DMS79 (cell line): ENCODE data around the gene CD93.

Experiments
- DNase-seq: peaks from one replicate; lab custom pipeline; 2025; lab: John Stamatoyannopoulos, UW

Gene CD93, protein sequence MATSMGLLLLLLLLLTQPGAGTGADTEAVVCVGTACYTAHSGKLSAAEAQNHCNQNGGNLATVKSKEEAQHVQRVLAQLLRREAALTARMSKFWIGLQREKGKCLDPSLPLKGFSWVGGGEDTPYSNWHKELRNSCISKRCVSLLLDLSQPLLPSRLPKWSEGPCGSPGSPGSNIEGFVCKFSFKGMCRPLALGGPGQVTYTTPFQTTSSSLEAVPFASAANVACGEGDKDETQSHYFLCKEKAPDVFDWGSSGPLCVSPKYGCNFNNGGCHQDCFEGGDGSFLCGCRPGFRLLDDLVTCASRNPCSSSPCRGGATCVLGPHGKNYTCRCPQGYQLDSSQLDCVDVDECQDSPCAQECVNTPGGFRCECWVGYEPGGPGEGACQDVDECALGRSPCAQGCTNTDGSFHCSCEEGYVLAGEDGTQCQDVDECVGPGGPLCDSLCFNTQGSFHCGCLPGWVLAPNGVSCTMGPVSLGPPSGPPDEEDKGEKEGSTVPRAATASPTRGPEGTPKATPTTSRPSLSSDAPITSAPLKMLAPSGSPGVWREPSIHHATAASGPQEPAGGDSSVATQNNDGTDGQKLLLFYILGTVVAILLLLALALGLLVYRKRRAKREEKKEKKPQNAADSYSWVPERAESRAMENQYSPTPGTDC

GRCh38 chr20:23086056-23086566 lies at the start of gene CD93:
TSS of gene CD93 (minus strand) at chr20:23086324. CDS start at chr20:23086192, 132 bp downstream.
- DNase-seq = no peak

DNA sequence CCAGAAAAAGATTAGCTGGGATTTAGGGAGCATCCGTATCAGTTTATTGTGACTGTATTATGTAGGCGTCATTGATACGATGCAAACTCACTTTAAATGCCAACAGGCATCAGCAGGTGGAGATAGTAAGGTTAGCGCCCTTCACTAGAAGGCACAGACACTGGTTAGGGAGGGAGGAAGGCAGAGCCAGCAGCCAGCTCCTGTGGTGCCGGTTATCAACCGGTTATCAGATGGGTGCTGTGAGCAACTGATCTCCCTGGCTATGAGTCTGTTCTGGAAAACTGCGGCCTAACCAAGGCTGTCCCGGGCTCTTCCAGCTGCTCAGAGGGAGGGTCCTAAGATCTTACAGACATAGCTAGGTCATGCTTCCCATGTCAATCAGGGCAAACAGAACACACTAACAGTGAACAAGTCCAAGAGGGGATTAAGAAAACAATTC lies 47.5 kb upstream of the CD93 start:
- no peak for DNase-seq

DNA sequence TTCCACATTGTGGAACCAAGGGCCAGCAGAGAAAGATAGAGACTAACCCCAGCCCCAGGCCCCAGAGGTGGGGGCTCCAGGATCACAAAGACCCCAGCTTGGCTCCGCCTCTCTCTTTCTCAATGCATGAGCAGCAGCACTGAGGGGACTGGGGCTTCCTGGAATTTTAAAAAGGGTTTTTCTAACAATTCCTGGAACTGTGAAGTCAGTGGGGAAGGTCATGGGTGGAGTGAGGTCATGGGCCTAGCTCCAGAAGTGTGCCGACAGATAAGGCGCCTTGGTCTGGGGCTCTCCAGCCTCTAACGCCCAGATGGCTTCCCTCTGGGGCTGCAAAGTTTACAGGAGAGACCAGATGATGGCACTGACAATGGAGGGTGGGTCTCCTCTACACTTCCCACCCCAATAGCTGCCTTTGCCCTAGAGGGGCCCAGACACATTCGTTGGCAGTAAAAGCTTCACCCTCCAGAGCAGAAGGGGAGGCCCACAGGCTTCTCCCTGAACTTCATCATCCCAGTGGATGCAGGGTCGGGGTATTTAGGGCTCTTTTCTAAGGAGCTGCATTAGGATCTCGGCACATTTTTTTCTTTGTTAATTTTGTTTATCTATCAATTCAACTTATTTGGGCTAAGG lies 46.9 kb upstream of the CD93 start:
- DNase-seq = no peak

DNA sequence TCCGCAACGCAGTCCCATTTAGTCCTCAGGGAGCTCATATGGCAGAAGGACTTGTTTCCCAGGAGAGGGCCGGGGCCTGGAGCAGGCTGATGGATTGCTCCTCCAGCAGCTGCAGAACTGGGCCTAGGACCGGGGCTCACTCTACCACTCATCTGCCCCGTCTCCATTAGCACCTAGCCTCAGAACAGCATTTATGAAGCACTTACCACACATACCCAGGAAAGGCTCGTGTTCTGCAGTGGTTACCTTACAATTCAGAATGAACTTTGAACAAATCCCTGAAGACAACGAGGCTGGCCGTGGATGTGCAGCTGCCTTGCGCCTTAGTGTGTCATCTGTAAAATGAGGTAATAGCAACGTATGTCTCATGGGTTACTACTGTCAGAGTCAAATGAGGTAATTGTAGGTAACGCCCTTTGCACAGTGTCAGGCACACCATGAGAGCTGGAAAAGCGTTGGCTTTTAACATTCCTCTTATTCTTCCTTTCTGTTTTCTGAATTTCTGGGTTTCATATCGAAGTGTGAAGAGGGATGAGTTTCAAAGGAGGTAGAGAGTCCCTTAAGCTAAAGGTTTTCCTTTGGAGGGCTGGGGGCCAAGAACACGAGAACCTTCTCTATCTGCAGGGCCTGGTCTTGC lies 46.3 kb upstream of the CD93 start:
- no peak for DNase-seq

DNA sequence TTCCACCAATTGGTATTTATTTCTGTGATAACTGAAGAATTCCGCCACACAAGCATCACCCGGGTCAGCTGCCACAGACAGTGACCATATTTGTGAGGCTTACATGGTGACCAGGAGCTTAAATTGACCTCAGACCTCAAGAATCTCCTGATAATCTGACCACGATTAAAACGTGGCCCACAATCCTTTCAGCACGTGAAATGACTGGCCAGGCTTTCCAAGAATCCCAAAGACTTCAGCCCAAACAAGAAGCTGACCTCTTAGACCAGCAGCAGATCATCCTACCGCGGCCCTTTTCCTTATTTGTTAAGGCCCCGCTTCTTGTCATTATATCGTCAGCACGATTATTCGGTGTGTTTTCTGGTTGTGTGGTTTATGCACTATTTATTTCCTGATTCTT lies 45.6 kb upstream of the CD93 start:
- DNase-seq = no peak

DNA sequence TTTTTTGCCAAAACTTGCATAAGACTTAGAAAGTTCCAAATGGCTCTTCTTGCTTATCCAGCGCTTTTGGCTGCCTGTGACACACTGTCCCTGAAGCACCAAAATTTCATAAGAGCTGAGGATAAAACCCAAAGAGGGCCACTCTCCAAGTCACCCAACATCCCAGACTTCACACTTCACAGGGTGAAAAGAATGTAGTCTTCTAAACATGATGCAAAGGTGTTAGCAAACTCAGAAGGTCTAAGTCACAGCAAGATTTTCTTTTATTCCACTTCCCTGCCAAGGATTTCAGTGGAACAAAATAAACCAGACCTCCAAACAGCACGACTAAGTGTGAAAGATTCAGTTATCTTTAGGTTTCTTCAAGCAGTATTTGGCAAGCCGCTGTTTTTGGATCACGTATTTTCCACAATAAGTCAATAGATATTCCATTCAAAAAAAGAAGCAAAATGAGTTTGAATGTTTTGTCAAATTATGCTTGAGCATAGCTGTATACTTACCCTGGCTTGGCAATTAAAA lies 44.6 kb upstream of the CD93 start:
- DNase-seq = no peak

- DNase-seq = no peak
These were observed 43.9 kb upstream of the CD93 start for GRCh38 chr20:23129891-23130621.

GRCh38 chr20:23129266-23129665 lies 43.1 kb upstream of the CD93 start:
- DNase-seq = no peak

- no peak for DNase-seq
These were observed 42.5 kb upstream of the CD93 start for GRCh38 chr20:23128461-23129125.

- DNase-seq = no peak
These were observed 41.6 kb upstream of the CD93 start for GRCh38 chr20:23127506-23128279.

DNA sequence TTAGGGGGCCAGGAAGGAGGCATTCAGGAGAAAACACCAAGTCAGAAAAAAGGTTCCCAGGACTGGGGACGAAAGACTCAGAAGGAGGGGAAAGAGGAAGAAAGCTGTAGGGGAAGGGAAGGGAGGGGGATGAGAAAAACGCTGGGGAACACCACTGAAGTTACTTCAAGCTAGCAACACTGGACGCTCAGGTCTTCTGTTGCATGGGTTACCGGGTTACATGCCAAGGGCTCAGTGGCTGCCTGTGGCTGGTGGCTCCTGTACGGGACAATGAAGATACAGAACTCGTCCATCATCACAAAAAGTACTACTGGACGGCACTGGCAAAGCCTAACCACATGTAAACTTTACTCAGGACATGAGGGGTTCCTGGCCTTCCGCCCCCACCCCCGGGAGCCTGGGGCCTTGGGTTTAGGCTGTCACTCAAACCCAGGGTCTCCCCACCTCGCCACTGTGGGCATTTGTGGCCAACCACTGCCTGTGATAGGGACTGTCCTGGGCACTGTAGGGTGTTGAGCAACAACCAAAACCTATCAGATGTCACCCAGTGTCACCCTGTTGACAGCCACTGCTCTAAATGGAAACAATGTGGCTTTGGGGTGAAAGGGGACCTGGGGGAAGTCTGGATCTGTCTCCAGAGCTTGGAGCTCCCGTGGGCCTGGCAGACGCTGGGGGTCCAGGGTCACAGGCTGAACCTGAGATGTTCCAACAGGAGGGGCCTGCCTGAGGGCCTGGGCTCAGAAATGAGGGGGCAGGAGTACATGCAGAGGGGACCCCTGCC lies 40.3 kb upstream of the CD93 start:
- DNase-seq = no peak

GRCh38 chr20:23125625-23126191 lies 39.6 kb upstream of the CD93 start:
- DNase-seq = no peak

DNA sequence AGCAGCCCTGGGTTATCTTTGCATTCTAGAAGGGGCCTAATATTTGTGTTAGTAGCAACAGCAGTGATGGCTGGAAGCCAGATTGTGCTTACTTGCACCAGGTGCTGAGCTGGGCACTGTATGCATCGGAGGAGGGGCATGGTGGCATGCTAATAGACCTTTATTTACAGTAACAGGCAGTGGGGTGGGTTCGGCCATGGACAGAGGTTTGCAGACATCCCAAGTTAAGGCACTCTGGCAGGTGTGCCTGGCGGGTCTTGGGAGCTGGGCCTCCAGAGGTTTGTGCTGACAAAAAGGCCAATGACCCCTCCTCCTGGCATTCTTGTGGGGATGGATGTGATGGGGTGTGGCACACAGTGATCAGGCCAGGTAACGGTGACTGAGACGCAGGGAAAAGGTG lies 39.0 kb upstream of the CD93 start:
- DNase-seq = no peak

GRCh38 chr20:23123886-23124285 lies 37.8 kb upstream of the CD93 start:
- DNase-seq = no peak

DNA sequence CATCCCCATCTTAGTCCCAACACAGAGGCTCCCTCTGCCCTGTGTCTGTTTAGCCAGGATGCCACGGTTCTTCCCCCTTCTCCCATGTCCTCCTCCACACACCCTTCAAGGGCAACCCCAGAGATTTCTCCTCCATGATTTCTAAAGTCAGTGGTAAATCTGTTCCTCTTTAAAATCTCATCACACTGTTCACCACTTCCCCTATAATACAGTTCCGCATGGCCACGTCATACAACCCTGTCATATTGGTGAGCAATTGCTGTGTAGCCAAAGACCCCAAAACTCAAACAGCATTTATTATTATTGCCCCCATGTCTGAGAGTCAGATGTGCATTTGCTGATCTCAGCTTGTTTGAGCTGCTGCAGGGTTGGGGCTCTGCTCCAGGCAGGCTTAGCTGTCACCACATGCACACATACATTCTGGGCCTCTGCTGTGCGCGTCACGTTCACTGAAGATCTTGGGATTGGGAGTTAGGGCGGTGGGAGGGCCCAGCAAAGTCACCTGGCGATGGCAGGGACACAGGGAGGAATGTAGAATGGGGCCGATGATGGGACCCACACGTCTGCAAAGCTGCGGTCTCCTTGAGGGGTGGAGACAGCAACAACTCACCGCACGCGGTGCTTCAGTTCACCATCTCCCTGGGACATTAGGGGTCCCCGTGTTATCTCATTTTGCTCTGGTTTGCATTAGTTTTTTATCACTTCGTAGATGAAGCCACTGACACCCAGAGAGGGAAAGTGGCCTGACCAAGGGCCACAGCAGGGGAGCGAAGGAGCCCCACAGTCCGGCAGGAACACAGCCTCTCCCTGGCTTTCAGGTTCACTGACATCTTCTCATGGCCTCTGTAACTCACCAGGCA lies 36.9 kb upstream of the CD93 start:
- no peak for DNase-seq

- DNase-seq = no peak
These were observed 36.2 kb upstream of the CD93 start for GRCh38 chr20:23122321-23122720.

DNA sequence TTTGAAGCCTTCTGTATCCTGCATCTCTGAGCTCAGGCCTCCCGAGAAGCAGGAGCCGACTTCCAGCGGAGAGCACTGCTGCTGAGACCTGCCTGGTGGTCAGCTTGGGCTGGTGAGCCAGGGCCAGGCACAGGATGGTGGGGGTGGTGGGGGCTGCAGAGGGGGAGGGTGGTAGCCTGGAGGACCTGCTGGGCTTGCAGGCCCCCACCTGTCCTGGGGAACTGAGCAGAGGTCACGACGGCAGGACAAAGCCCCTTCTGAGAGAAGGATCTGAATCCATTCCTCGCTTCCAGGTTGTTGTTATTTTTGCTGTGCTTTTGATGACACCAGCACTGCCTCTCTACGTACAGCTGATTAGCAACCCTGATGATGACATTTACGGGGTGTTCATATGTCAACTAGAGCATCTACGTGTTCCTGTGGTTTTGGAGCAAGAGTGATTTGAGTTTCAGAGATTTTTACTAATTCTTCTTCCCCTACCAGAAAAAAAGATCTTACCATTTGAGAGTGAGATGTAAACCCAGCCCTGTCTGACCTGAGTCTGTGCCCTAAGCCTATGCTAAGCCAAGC lies 35.7 kb upstream of the CD93 start:
- no peak for DNase-seq
